Ascending aorta (tissue), 2 donors: Measurements from ENCODE around the gene EXOC3L2. TPM values are rescaled to one million over a fixed set of nuclear protein-coding genes. Genes with fewer than 3 reads are reported as not detected.

ENCODE experiments used
- DNase-seq, 2 donors: peaks; one replicate each; pipeline ENCODE4 v3.0.0-alpha.2; 2019; ENCODE audit warnings: low spot score in 2 of 2
- H3K27ac ChIP-seq, 2 donors: fragments of 200-600 bp; sonication (generic); one replicate each; pipeline ENCODE4 v1.5.1; 2016 to 2017; ENCODE audit warnings: mild to moderate bottlenecking in 1 of 2
- H3K27me3 ChIP-seq: fragments of 200-600 bp; sonication (generic); one replicate; pipeline ENCODE4 v1.5.1; 2017
- H3K36me3 ChIP-seq, 2 donors: fragments of 200-600 bp; sonication (generic); one replicate each; pipeline ENCODE4 v1.5.1; 2016
- H3K4me1 ChIP-seq, 2 donors: fragments of 200-600 bp; sonication (generic); one replicate each; pipeline ENCODE4 v1.5.1; 2016 to 2017; ENCODE audit warnings: mild to moderate bottlenecking in 1 of 2
- H3K4me3 ChIP-seq, 2 donors: fragments of 200-600 bp; sonication (generic); one replicate each; pipeline ENCODE4 v1.5.1; 2016 to 2017; ENCODE audit warnings: mild to moderate bottlenecking in 1 of 2
- H3K9me3 ChIP-seq, 2 donors: fragments of 200-600 bp; sonication (generic); one replicate each; pipeline ENCODE4 v1.5.1; 2016
- CTCF ChIP-seq, 3 experiments: fragments of 200-600 bp in 2 of 3; fragments of 450-650 bp in 1 of 3; sonication (generic) in 2 of 3; IDR thresholded peaks; one replicate each; pipeline ENCODE4 v1.5.1; 2016 to 2019; ENCODE audit warnings: antibody characterized with exemption in 3 of 3, mild to moderate bottlenecking in 1 of 3, moderate library complexity in 1 of 3
- intact Hi-C: fragments of 100-400 bp; cut with DNase I; formaldehyde crosslinking; loops from one replicate; pipeline ENCODE4 v1.15.1; 2023
- total RNA-seq: library from RNA; depleted of rRNA; stranded (reverse); fragments of >200 nt; gene quantifications from one replicate; pipeline ENCODE4 v1.1.0, GENCODE V29; 2016

The EXOC3L2 gene
- total RNA-seq, 1 donor from 2014 or later: 33.5 TPM

GRCh38 chr19:45211751-45212381, 33.3 kb downstream of the EXOC3L2 start:
- Histone ChIP-seq H3K9me3 (no peaks in the 10 kb centered on the region), H3K36me3 (no peaks in the 10 kb centered on the region), H3K27ac (peak overlapping the region in 1 of 2 donors; percentile 25), H3K4me1 (no peaks in the 10 kb centered on the region), H3K27me3 (no peaks in the 10 kb centered on the region), H3K4me3 (no peak overlapping the region)
- no peak for TF ChIP-seq CTCF (IDR thresholded peaks at IDR 0.05)
- intact Hi-C loops: no loop called here
- DNase-seq: no peak

GRCh38 chr19:45206328-45206727, 38.9 kb downstream of the EXOC3L2 start:
- no peaks in the 10 kb centered on the region for H3K36me3 ChIP-seq
- TF ChIP-seq CTCF (IDR thresholded peaks at IDR 0.05): no peak
- no peak overlapping the region for H3K4me3 ChIP-seq
- intact Hi-C loops: no loop called here
- H3K9me3 ChIP-seq: no peaks in the 10 kb centered on the region
- DNase-seq: no peak
- H3K4me1 ChIP-seq: no peaks in the 10 kb centered on the region
- no peaks in the 10 kb centered on the region for H3K27me3 ChIP-seq
- no peak overlapping the region for H3K27ac ChIP-seq

- intact Hi-C loops: no loop called here
- DNase-seq: no peak
- H3K27ac ChIP-seq: no peak overlapping the region
- no peak for TF ChIP-seq CTCF (IDR thresholded peaks at IDR 0.05)
- H3K27me3 ChIP-seq: no peaks in the 10 kb centered on the region
- no peak overlapping the region for H3K4me3 ChIP-seq
- no peaks in the 10 kb centered on the region for H3K9me3 ChIP-seq
- H3K4me1 ChIP-seq: no peaks in the 10 kb centered on the region
- no peaks in the 10 kb centered on the region for H3K36me3 ChIP-seq
These were observed 39.4 kb downstream of the EXOC3L2 start for GRCh38 chr19:45205810-45206209.

GRCh38 chr19:45202637-45203036, 42.6 kb downstream of the EXOC3L2 start:
- no peak for DNase-seq
- no peak overlapping the region for H3K27ac ChIP-seq
- intact Hi-C loops: no loop called here
- no peaks in the 10 kb centered on the region for H3K36me3 ChIP-seq
- no peak for TF ChIP-seq CTCF (IDR thresholded peaks at IDR 0.05)
- no peaks in the 10 kb centered on the region for H3K9me3 ChIP-seq
- H3K4me1 ChIP-seq: no peaks in the 10 kb centered on the region
- H3K4me3 ChIP-seq: no peak overlapping the region
- no peaks in the 10 kb centered on the region for H3K27me3 ChIP-seq

GRCh38 chr19:45200568-45200967, 44.6 kb downstream of the EXOC3L2 start:
- no peaks in the 10 kb centered on the region for H3K4me1 ChIP-seq
- H3K27me3 ChIP-seq: no peaks in the 10 kb centered on the region
- no peak for TF ChIP-seq CTCF (IDR thresholded peaks at IDR 0.05)
- no peak for DNase-seq
- no peaks in the 10 kb centered on the region for H3K9me3 ChIP-seq
- intact Hi-C loops: no loop called here
- H3K36me3 ChIP-seq: no peaks in the 10 kb centered on the region
- no peak overlapping the region for H3K27ac ChIP-seq
- no peak overlapping the region for H3K4me3 ChIP-seq

- H3K4me1 ChIP-seq: no peaks in the 10 kb centered on the region
- DNase-seq: no peak
- H3K27ac ChIP-seq: no peak overlapping the region
- TF ChIP-seq CTCF (IDR thresholded peaks at IDR 0.05): no peak
- H3K9me3 ChIP-seq: no peaks in the 10 kb centered on the region
- H3K36me3 ChIP-seq: peaks cover 0 to 3% of the 10 kb centered on the region in 2 donors
- no peak overlapping the region for H3K4me3 ChIP-seq
- intact Hi-C loops: no loop called here
- H3K27me3 ChIP-seq: no peaks in the 10 kb centered on the region
These were observed 49.4 kb downstream of the EXOC3L2 start for GRCh38 chr19:45195764-45196163.
